Trophoblast cell (in vitro differentiated cells and primary cell): ENCODE data around the gene NQO2.

Experiments used
- DNase-seq, 2 donors: peaks; one replicate each; pipeline ENCODE4 v3.0.0-alpha.2; 2016
- H2AFZ ChIP-seq: 2 replicates; pipeline ENCODE4 v1.6.1; 2013; ENCODE audit warnings: low read length, moderate library complexity, mild to moderate bottlenecking; ENCODE audit not compliant: insufficient read depth, poor library complexity
- H2AK5ac ChIP-seq: 2 replicates; pipeline ENCODE4 v1.6.1; 2013; ENCODE audit warnings: mild to moderate bottlenecking, low read length
- H2BK120ac ChIP-seq: 2 replicates; pipeline ENCODE4 v1.6.1; 2013; ENCODE audit warnings: low read length, mild to moderate bottlenecking, moderate library complexity; ENCODE audit not compliant: insufficient read depth, poor library complexity
- H2BK12ac ChIP-seq: 2 replicates; pipeline ENCODE4 v1.6.1; 2013; ENCODE audit warnings: mild to moderate bottlenecking, low read length, moderate library complexity
- H2BK5ac ChIP-seq: 2 replicates; pipeline ENCODE4 v1.6.1; 2013; ENCODE audit warnings: low read length, low read depth, moderate library complexity, mild to moderate bottlenecking; ENCODE audit not compliant: poor library complexity
- H3K14ac ChIP-seq: 2 replicates; pipeline ENCODE4 v1.6.1; 2013; ENCODE audit warnings: mild to moderate bottlenecking, low read length
- H3K18ac ChIP-seq: 2 replicates; pipeline ENCODE4 v1.6.1; 2013; ENCODE audit warnings: mild to moderate bottlenecking, low read length
- H3K23ac ChIP-seq: 2 replicates; pipeline ENCODE4 v1.6.1; 2013; ENCODE audit warnings: low read length
- H3K27ac ChIP-seq: 2 replicates; pipeline ENCODE4 v1.5.1; 2013; ENCODE audit warnings: low read depth, mild to moderate bottlenecking, inconsistent platforms, low read length, moderate library complexity
- H3K27me3 ChIP-seq: 2 replicates; pipeline ENCODE4 v1.6.1; 2013; ENCODE audit warnings: inconsistent platforms, mild to moderate bottlenecking, low read length, moderate library complexity; ENCODE audit not compliant: insufficient read depth
- H3K36me3 ChIP-seq, 2 experiments: 1 replicate in 1 of 2; 2 replicates in 1 of 2; pipeline ENCODE4 v1.6.1; 2013; ENCODE audit warnings: low read length in 2 of 2, mild to moderate bottlenecking in 2 of 2, moderate library complexity in 1 of 2; ENCODE audit not compliant: insufficient read depth in 2 of 2, control insufficient read depth in 1 of 2
- H3K4ac ChIP-seq: 2 replicates; pipeline ENCODE4 v1.6.1; 2013; ENCODE audit warnings: low read depth, mild to moderate bottlenecking, low read length, moderate library complexity
- H3K4me1 ChIP-seq, 2 experiments: 1 replicate in 1 of 2; 2 replicates in 1 of 2; pipeline ENCODE4 v1.6.1; 2013; ENCODE audit warnings: low read length in 2 of 2, mild to moderate bottlenecking in 2 of 2, moderate library complexity in 1 of 2; ENCODE audit not compliant: insufficient read depth in 2 of 2, control insufficient read depth in 1 of 2
- H3K4me2 ChIP-seq: 2 replicates; pipeline ENCODE4 v1.6.1; 2013; ENCODE audit warnings: inconsistent platforms, mild to moderate bottlenecking, low read length, moderate library complexity
- H3K4me3 ChIP-seq: 2 replicates; pipeline ENCODE4 v1.5.1; 2013; ENCODE audit warnings: mild to moderate bottlenecking, low read depth, low read length, inconsistent platforms
- H3K79me1 ChIP-seq: one replicate; pipeline ENCODE4 v1.6.1; 2013; ENCODE audit warnings: low read length
- H3K79me2 ChIP-seq: 2 replicates; pipeline ENCODE4 v1.6.1; 2013; ENCODE audit warnings: low read length, mild to moderate bottlenecking; ENCODE audit not compliant: control insufficient read depth, insufficient read depth, poor library complexity
- H3K9ac ChIP-seq: 2 replicates; pipeline ENCODE4 v1.6.1; 2013; ENCODE audit warnings: mild to moderate bottlenecking, low read length
- H3K9me3 ChIP-seq: 2 replicates; pipeline ENCODE4 v1.6.1; 2013; ENCODE audit warnings: low read depth, mild to moderate bottlenecking, control low read depth, inconsistent platforms, low read length; ENCODE audit not compliant: insufficient read depth
- H4K12ac ChIP-seq: 2 replicates; pipeline ENCODE4 v1.6.1; 2013; ENCODE audit warnings: low read depth, mild to moderate bottlenecking, low read length, moderate library complexity
- H4K8ac ChIP-seq: 2 replicates; pipeline ENCODE4 v1.6.1; 2013; ENCODE audit warnings: low read depth, mild to moderate bottlenecking, low read length, moderate library complexity
- H4K91ac ChIP-seq: one replicate; pipeline ENCODE4 v1.6.1; 2013; ENCODE audit warnings: low read depth, mild to moderate bottlenecking, low read length, moderate library complexity
- WGBS: extraction: QIAGEN DNeasy Blood & Tissue Kit; methylation state at CpG from one replicate; pipeline ENCODE4 v1.1.7; 2013; ENCODE audit warnings: missing lambda C conversion rate; ENCODE audit not compliant: insufficient read length, insufficient coverage; ENCODE audit errors: extremely low coverage; 5-methylcytosine and 5-hydroxymethylcytosine counted together

The NQO2 gene

DNA sequence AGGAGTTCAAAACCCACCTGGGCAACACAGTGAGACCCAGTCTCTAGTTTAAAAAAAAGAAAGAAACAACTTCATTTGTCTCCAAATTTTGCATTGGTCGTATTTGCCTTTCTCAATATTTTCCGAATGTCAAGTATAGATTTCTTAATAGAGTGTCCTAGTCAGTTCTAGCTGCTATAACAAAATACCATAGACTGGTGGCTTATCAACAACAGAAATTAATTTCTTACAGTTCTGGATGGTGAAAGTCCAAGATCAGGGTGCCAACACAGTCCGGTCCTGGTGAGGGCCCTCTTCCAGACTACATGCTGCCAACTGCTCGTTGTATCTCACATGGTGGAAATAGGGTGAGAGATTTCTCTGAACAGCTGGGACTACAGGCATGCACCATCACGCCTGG lies 34.0 kb downstream of the NQO2 start:
- H2AFZ ChIP-seq, result no peak overlapping the region
- no peak overlapping the region for H3K9ac ChIP-seq
- H3K9me3 ChIP-seq, result peaks cover 2% of the 10 kb centered on the region
- H2BK120ac ChIP-seq, result no peak overlapping the region
- no peaks in the 10 kb centered on the region for H3K4me1 ChIP-seq
- no peak overlapping the region for H2BK5ac ChIP-seq
- H4K8ac ChIP-seq, result no peak overlapping the region
- no peaks in the 10 kb centered on the region for H3K79me1 ChIP-seq
- no peaks in the 10 kb centered on the region for H3K79me2 ChIP-seq
- no peak overlapping the region for H3K23ac ChIP-seq
- no peak overlapping the region for H3K18ac ChIP-seq
- H4K12ac ChIP-seq, result no peak overlapping the region
- H3K27me3 ChIP-seq, result no peaks in the 10 kb centered on the region
- no peak overlapping the region for H4K91ac ChIP-seq
- no CpG with 5 or more reads among the region's 5 CpGs for WGBS
- no peak overlapping the region for H2AK5ac ChIP-seq
- no peak overlapping the region for H3K4me3 ChIP-seq
- no peak overlapping the region for H2BK12ac ChIP-seq
- H3K4ac ChIP-seq, result no peak overlapping the region
- no peak overlapping the region for H3K14ac ChIP-seq
- no peak overlapping the region for H3K4me2 ChIP-seq
- H3K36me3 ChIP-seq, result no peaks in the 10 kb centered on the region
- DNase-seq, result no peak
- H3K27ac ChIP-seq, result no peak overlapping the region

GRCh38 chr6:3035397-3035796 lies 35.7 kb downstream of the NQO2 start:
- Histone ChIP-seq H3K4me2 (no peak overlapping the region), H3K4ac (no peak overlapping the region), H2AK5ac (no peak overlapping the region), H3K14ac (no peak overlapping the region), H2AFZ (no peak overlapping the region), H3K79me2 (no peaks in the 10 kb centered on the region), H3K4me1 (no peaks in the 10 kb centered on the region), H4K12ac (no peak overlapping the region), H4K8ac (no peak overlapping the region), H3K9ac (no peak overlapping the region), H3K79me1 (no peaks in the 10 kb centered on the region), H4K91ac (no peak overlapping the region), H3K9me3 (peaks cover 2% of the 10 kb centered on the region), H2BK5ac (no peak overlapping the region), H2BK120ac (no peak overlapping the region), H2BK12ac (no peak overlapping the region), H3K36me3 (no peaks in the 10 kb centered on the region), H3K18ac (no peak overlapping the region), H3K27me3 (no peaks in the 10 kb centered on the region), H3K27ac (no peak overlapping the region), H3K4me3 (no peak overlapping the region), H3K23ac (no peak overlapping the region)
- no peak for DNase-seq
- no CpG with 5 or more reads among the region's 5 CpGs for WGBS

- Histone ChIP-seq H2AFZ (no peak overlapping the region), H4K91ac (no peak overlapping the region), H3K9ac (no peak overlapping the region), H3K36me3 (no peaks in the 10 kb centered on the region), H3K79me2 (no peaks in the 10 kb centered on the region), H2BK12ac (no peak overlapping the region), H3K79me1 (no peaks in the 10 kb centered on the region), H3K23ac (no peak overlapping the region), H3K4ac (no peak overlapping the region), H2BK5ac (no peak overlapping the region), H3K4me1 (peaks cover 0 to 4% of the 10 kb centered on the region in 2 experiments), H2BK120ac (no peak overlapping the region), H3K18ac (no peak overlapping the region), H4K12ac (no peak overlapping the region), H3K27ac (no peak overlapping the region), H3K4me2 (no peak overlapping the region), H2AK5ac (no peak overlapping the region), H4K8ac (no peak overlapping the region), H3K4me3 (no peak overlapping the region), H3K27me3 (no peaks in the 10 kb centered on the region), H3K9me3 (peaks cover 2% of the 10 kb centered on the region), H3K14ac (no peak overlapping the region)
- no CpG with 5 or more reads among the region's 19 CpGs for WGBS
- DNase-seq, result no peak
These were observed 37.4 kb downstream of the NQO2 start for GRCh38 chr6:3036861-3037637.

DNA sequence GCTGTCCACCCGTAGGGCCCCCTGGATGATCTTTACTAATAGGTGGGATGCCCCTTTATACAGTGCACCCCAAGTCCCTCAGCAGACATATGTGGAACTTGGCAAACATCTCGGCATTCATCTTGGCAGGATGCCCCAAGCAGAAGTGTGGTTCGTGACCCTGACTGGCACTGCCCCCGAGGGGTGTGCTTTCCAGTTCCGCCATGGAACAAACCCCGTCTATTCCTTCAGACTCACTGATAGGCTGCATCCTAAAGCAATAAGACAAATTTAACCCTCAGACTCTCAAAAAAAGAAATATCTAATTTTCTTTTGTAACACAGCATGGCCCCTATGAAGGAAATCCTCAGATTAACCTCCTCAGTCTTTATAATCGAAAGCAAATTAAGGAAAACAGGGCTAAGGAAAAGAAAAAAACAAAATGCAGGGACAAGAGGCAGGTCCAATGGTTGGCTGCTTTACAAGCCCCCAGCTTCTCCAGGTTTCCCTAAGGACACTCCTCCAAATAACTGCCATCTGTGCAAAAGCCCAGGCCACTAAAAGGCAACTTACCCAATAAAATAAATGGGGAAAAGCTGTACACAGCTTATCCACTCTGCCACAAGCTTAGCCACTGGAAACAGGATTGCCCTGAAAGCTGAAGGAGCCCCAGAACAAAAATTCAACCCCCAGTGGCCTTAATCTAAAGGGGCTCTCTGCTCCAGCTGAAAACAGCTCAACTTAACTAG lies 38.1 kb downstream of the NQO2 start:
- DNase-seq, result no peak
- H3K4ac ChIP-seq, result no peak overlapping the region
- no peaks in the 10 kb centered on the region for H3K36me3 ChIP-seq
- no peak overlapping the region for H3K4me3 ChIP-seq
- no peak overlapping the region for H2AK5ac ChIP-seq
- no peak overlapping the region for H3K18ac ChIP-seq
- H3K27ac ChIP-seq, result no peak overlapping the region
- no peak overlapping the region for H2AFZ ChIP-seq
- H2BK12ac ChIP-seq, result no peak overlapping the region
- no peak overlapping the region for H3K23ac ChIP-seq
- H3K4me1 ChIP-seq, result peaks cover 0 to 4% of the 10 kb centered on the region in 2 experiments
- H4K12ac ChIP-seq, result no peak overlapping the region
- no peak overlapping the region for H3K4me2 ChIP-seq
- no peak overlapping the region for H4K91ac ChIP-seq
- H3K14ac ChIP-seq, result no peak overlapping the region
- H3K79me2 ChIP-seq, result no peaks in the 10 kb centered on the region
- no peaks in the 10 kb centered on the region for H3K79me1 ChIP-seq
- peaks cover 2% of the 10 kb centered on the region for H3K9me3 ChIP-seq
- H2BK5ac ChIP-seq, result no peak overlapping the region
- no peaks in the 10 kb centered on the region for H3K27me3 ChIP-seq
- no CpG with 5 or more reads among the region's 7 CpGs for WGBS
- H4K8ac ChIP-seq, result no peak overlapping the region
- H2BK120ac ChIP-seq, result no peak overlapping the region
- no peak overlapping the region for H3K9ac ChIP-seq
